Panc1 (cell line): ENCODE results near the gene PKM. TPM values are rescaled to one million over a fixed set of nuclear protein-coding genes. Genes with fewer than 3 reads are reported as not detected.

ENCODE experiments used
- ATAC-seq: fragments of 200-7000 bp; cut with Tn5 transposase; 2 replicates; pipeline ENCODE4 v1.9.1; 2020; ENCODE audit warnings: mild to moderate bottlenecking, moderate library complexity
- BruUV-seq: library from RNA; stranded (reverse); fragments of 400-500 nt; replicated peaks from 2 replicates; lab custom pipeline; 2021; lab: Mats Ljungman, UMichigan
- CTCF ChIA-PET: fragments of 300-600 bp; sonication (Branson Sonifier 250); formaldehyde crosslinking; loops from one replicate; lab custom pipeline; 2022; ENCODE audit warnings: antibody characterized with exemption; lab: Charles Lee
- POLR2A ChIA-PET: fragments of 300-600 bp; sonication (Branson Sonifier 250); formaldehyde crosslinking; loops from one replicate; lab custom pipeline; 2022; ENCODE audit warnings: antibody characterized with exemption; lab: Charles Lee
- DNase-seq: peaks from one replicate; pipeline ENCODE4 v3.0.0-alpha.2; 2010; ENCODE audit warnings: low read depth, low spot score
- H3K27ac ChIP-seq: 2 replicates; pipeline ENCODE4 v1.5.1; 2011; ENCODE audit warnings: mild to moderate bottlenecking, low read length, inconsistent platforms
- H3K27me3 ChIP-seq: fragments of 200-500 bp; sonication (Bioruptor generic); 2 replicates; pipeline ENCODE4 v1.6.0; 2014; ENCODE audit warnings: low read length, inconsistent platforms; ENCODE audit not compliant: control insufficient read depth, insufficient read depth
- H3K36me3 ChIP-seq: fragments of 200-500 bp; sonication (Bioruptor generic); 2 replicates; pipeline ENCODE4 v1.5.1; 2014; ENCODE audit warnings: inconsistent platforms, mild to moderate bottlenecking, low read length, moderate library complexity; ENCODE audit not compliant: control insufficient read depth, insufficient read depth
- H3K4me1 ChIP-seq: 2 replicates; pipeline ENCODE4 v1.5.1; 2011; ENCODE audit warnings: inconsistent platforms, mild to moderate bottlenecking, low read length, moderate library complexity; ENCODE audit not compliant: control insufficient read depth, insufficient read depth
- H3K4me3 ChIP-seq, 2 experiments: 2 replicates each; pipeline ENCODE4 v1.5.1; 2011 to 2012; ENCODE audit warnings: low read depth in 2 of 2, low read length in 2 of 2, mild to moderate bottlenecking in 2 of 2, inconsistent platforms in 1 of 2, moderate library complexity in 1 of 2
- H3K9me3 ChIP-seq: fragments of 200-500 bp; sonication (Bioruptor generic); 2 replicates; pipeline ENCODE4 v1.5.1; 2014; ENCODE audit warnings: low read depth, mild to moderate bottlenecking, inconsistent platforms, low read length, moderate library complexity; ENCODE audit not compliant: control insufficient read depth, insufficient read depth
- POLR2AphosphoS5 ChIP-seq: IDR thresholded peaks from 2 replicates; pipeline ENCODE4 v1.6.1; 2012; ENCODE audit warnings: mild to moderate bottlenecking, low read depth, low read length, moderate library complexity
- SIN3A ChIP-seq: IDR thresholded peaks from 2 replicates; pipeline ENCODE4 v1.6.1; 2012; ENCODE audit warnings: low read depth, mild to moderate bottlenecking, low read length, moderate library complexity, borderline replicate concordance; ENCODE audit not compliant: insufficient read depth
- TCF7L2 ChIP-seq: IDR thresholded peaks from 2 replicates; pipeline ENCODE4 v1.6.1; 2011; ENCODE audit warnings: mild to moderate bottlenecking, low read depth, low read length, inconsistent platforms
- in situ Hi-C: cut with HindIII; loops from 2 replicates; pipeline ENCODE4 v1.10.0; 2016; ENCODE audit warnings: low sequenced_read_pairs, low pct_unique_long_range_greater_than_20kb
- intact Hi-C: fragments of 100-400 bp; cut with micrococcal nuclease; formaldehyde crosslinking; loops from one replicate; pipeline ENCODE4 v1.10.0; 2022; ENCODE audit not compliant: unreplicated experiment
- total RNA-seq: library from RNA; stranded (reverse); gene quantifications from one replicate; pipeline ENCODE4 v1.2.1, GENCODE V29; 2021; ENCODE audit not compliant: unreplicated experiment
- TF ChIP-seq, protein P1 (sequence below): fragments of 450-650 bp; IDR thresholded peaks from 2 replicates; pipeline ENCODE4 v1.5.1; 2017; ENCODE audit warnings: mild to moderate bottlenecking
- TF ChIP-seq, protein P2 (sequence below), 2 experiments: IDR thresholded peaks; 2 replicates each; pipeline ENCODE4 v1.6.1; 2011 to 2012; ENCODE audit warnings: low read depth in 2 of 2, control low read depth in 1 of 2, low read length in 1 of 2, mild to moderate bottlenecking in 1 of 2, moderate library complexity in 1 of 2; ENCODE audit not compliant: insufficient read depth in 1 of 2

The PKM gene
- total RNA-seq, 1 experiment from 2014 or later: 1,590 TPM

GRCh38 chr15:72163719-72164118 lies 67.3 kb downstream of the PKM start:
- in situ Hi-C loops: no loop called here
- CTCF ChIA-PET: no interaction called here
- no peaks in the 10 kb centered on the region for H3K27me3 ChIP-seq
- H3K4me3 ChIP-seq: no peak overlapping the region
- no peak for DNase-seq
- TF ChIP-seq POLR2AphosphoS5: no peak
- TF ChIP-seq, protein P1, sequence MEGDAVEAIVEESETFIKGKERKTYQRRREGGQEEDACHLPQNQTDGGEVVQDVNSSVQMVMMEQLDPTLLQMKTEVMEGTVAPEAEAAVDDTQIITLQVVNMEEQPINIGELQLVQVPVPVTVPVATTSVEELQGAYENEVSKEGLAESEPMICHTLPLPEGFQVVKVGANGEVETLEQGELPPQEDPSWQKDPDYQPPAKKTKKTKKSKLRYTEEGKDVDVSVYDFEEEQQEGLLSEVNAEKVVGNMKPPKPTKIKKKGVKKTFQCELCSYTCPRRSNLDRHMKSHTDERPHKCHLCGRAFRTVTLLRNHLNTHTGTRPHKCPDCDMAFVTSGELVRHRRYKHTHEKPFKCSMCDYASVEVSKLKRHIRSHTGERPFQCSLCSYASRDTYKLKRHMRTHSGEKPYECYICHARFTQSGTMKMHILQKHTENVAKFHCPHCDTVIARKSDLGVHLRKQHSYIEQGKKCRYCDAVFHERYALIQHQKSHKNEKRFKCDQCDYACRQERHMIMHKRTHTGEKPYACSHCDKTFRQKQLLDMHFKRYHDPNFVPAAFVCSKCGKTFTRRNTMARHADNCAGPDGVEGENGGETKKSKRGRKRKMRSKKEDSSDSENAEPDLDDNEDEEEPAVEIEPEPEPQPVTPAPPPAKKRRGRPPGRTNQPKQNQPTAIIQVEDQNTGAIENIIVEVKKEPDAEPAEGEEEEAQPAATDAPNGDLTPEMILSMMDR: no peak
- no peak for TF ChIP-seq TCF7L2
- TF ChIP-seq SIN3A: no peak
- intact Hi-C loops: no loop called here
- no peak for ATAC-seq
- no peak overlapping the region for H3K27ac ChIP-seq
- H3K36me3 ChIP-seq: no peaks in the 10 kb centered on the region
- no peaks in the 10 kb centered on the region for H3K9me3 ChIP-seq
- BruUV-seq: no TSS peak
- no peaks in the 10 kb centered on the region for H3K4me1 ChIP-seq
- POLR2A ChIA-PET: no interaction called here

- no peaks in the 10 kb centered on the region for H3K9me3 ChIP-seq
- intact Hi-C loops (no loop called here), in situ Hi-C loops (no loop called here)
- ChIA-PET POLR2A (interaction anchor here (0.5 kb wide), 1 partner anchor 331 kb away, joined by 11 read pairs; no protein-coding TSS in a partner anchor), CTCF (interaction anchor here (0.6 kb wide), 1 partner anchor 419 kb away, joined by 7 read pairs; no protein-coding TSS in a partner anchor)
- H3K27ac ChIP-seq: no peak overlapping the region
- no TSS peak for BruUV-seq
- no peak for ATAC-seq
- no peak overlapping the region for H3K4me3 ChIP-seq
- TF ChIP-seq, protein P1: no peak
- no peak for DNase-seq
- no peaks in the 10 kb centered on the region for H3K27me3 ChIP-seq
- H3K36me3 ChIP-seq: no peaks in the 10 kb centered on the region
- H3K4me1 ChIP-seq: no peaks in the 10 kb centered on the region
These were observed 68.4 kb downstream of the PKM start for GRCh38 chr15:72162569-72162968.

GRCh38 chr15:72161361-72162132 lies 69.4 kb downstream of the PKM start:
- intact Hi-C loops: no loop called here
- TF ChIP-seq SIN3A (no peak), TCF7L2 (no peak), POLR2AphosphoS5 (no peak)
- TF ChIP-seq, protein P2, sequence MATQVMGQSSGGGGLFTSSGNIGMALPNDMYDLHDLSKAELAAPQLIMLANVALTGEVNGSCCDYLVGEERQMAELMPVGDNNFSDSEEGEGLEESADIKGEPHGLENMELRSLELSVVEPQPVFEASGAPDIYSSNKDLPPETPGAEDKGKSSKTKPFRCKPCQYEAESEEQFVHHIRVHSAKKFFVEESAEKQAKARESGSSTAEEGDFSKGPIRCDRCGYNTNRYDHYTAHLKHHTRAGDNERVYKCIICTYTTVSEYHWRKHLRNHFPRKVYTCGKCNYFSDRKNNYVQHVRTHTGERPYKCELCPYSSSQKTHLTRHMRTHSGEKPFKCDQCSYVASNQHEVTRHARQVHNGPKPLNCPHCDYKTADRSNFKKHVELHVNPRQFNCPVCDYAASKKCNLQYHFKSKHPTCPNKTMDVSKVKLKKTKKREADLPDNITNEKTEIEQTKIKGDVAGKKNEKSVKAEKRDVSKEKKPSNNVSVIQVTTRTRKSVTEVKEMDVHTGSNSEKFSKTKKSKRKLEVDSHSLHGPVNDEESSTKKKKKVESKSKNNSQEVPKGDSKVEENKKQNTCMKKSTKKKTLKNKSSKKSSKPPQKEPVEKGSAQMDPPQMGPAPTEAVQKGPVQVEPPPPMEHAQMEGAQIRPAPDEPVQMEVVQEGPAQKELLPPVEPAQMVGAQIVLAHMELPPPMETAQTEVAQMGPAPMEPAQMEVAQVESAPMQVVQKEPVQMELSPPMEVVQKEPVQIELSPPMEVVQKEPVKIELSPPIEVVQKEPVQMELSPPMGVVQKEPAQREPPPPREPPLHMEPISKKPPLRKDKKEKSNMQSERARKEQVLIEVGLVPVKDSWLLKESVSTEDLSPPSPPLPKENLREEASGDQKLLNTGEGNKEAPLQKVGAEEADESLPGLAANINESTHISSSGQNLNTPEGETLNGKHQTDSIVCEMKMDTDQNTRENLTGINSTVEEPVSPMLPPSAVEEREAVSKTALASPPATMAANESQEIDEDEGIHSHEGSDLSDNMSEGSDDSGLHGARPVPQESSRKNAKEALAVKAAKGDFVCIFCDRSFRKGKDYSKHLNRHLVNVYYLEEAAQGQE (IDR thresholded peaks at IDR 0.05; ENCODE audit: insufficient read depth in 1 of 2, low read depth in 2 of 2, low read length in 1 of 2): no peak
- TF ChIP-seq, protein P1: no peak
- in situ Hi-C loops: no loop called here
- BruUV-seq: no TSS peak
- ATAC-seq (no peak), DNase-seq (no peak)
- no peaks in the 10 kb centered on the region for H3K9me3 ChIP-seq
- POLR2A ChIA-PET: interaction anchor here (0.6 kb wide), 1 partner anchor 23 kb away, joined by 8 read pairs; no protein-coding TSS in a partner anchor
- no peaks in the 10 kb centered on the region for H3K4me1 ChIP-seq
- H3K27me3 ChIP-seq: no peaks in the 10 kb centered on the region
- CTCF ChIA-PET: no interaction called here
- H3K4me3 ChIP-seq: no peak overlapping the region
- no peak overlapping the region for H3K27ac ChIP-seq
- H3K36me3 ChIP-seq: no peaks in the 10 kb centered on the region
